Measurements from ENCODE around the gene ISG20L2.

Gene ISG20L2

GRCh38 chr1:156754219-156754618, 25.7 kb upstream of the ISG20L2 start:
- no peak for DNase-seq (ENCODE audit: low read depth in 3 of 3, low spot score in 1 of 3)

- no peak for DNase-seq (ENCODE audit: low read depth in 3 of 3, low spot score in 1 of 3)
Measured at GRCh38 chr1:156752843-156753482, 24.4 kb upstream of the ISG20L2 start.

- peak; percentile 93 to 95 (median 94) for DNase-seq (ENCODE audit: low read depth in 3 of 3, low spot score in 1 of 3)
Measured at GRCh38 chr1:156751757-156752481, 23.4 kb upstream of the ISG20L2 start.

GRCh38 chr1:156751451-156751756, 22.8 kb upstream of the ISG20L2 start, which contains the start of gene HDGF:
Gene HDGF (minus strand): TSS chr1:156751675. CDS start chr1:156751429, 246 bp downstream.
- DNase-seq (ENCODE audit: low read depth in 3 of 3, low spot score in 1 of 3) = no peak

- no peak for DNase-seq (ENCODE audit: low read depth in 3 of 3, low spot score in 1 of 3)
Measured at GRCh38 chr1:156750711-156751450, 22.3 kb upstream of the ISG20L2 start.

GRCh38 chr1:156750191-156750672, 21.7 kb upstream of the ISG20L2 start:
- DNase-seq (ENCODE audit: low read depth in 3 of 3, low spot score in 1 of 3) = no peak

- DNase-seq (ENCODE audit: low read depth in 3 of 3, low spot score in 1 of 3) = no peak
Measured at GRCh38 chr1:156749419-156750118, 21.0 kb upstream of the ISG20L2 start.

GRCh38 chr1:156748670-156749418, 20.3 kb upstream of the ISG20L2 start:
- DNase-seq (ENCODE audit: low read depth in 3 of 3, low spot score in 1 of 3) = no peak

GRCh38 chr1:156747742-156748669, 19.4 kb upstream of the ISG20L2 start:
- DNase-seq (ENCODE audit: low read depth in 3 of 3, low spot score in 1 of 3) = no peak

- DNase-seq (ENCODE audit: low read depth in 3 of 3, low spot score in 1 of 3) = no peak
Measured at GRCh38 chr1:156746728-156747631, 18.4 kb upstream of the ISG20L2 start.

GRCh38 chr1:156746406-156746727, 17.8 kb upstream of the ISG20L2 start:
- no peak for DNase-seq (ENCODE audit: low read depth in 3 of 3, low spot score in 1 of 3)

- no peak for DNase-seq (ENCODE audit: low read depth in 3 of 3, low spot score in 1 of 3)
Measured at GRCh38 chr1:156745881-156746280, 17.3 kb upstream of the ISG20L2 start.

GRCh38 chr1:156744786-156745419, 16.3 kb upstream of the ISG20L2 start:
- no peak for DNase-seq (ENCODE audit: low read depth in 3 of 3, low spot score in 1 of 3)

GRCh38 chr1:156744344-156744743, 15.8 kb upstream of the ISG20L2 start:
- no peak for DNase-seq (ENCODE audit: low read depth in 3 of 3, low spot score in 1 of 3)

- no peak for DNase-seq (ENCODE audit: low read depth in 3 of 3, low spot score in 1 of 3)
Measured at GRCh38 chr1:156743367-156744302, 15.1 kb upstream of the ISG20L2 start.

GRCh38 chr1:156742801-156743200, 14.2 kb upstream of the ISG20L2 start:
- no peak for DNase-seq (ENCODE audit: low read depth in 3 of 3, low spot score in 1 of 3)

- DNase-seq (ENCODE audit: low read depth in 3 of 3, low spot score in 1 of 3) = no peak
Measured at GRCh38 chr1:156742017-156742416, 13.5 kb upstream of the ISG20L2 start.

Data from stimulated activated CD4-positive, alpha-beta T cell treated with anti-CD3 and anti-CD28 coated beads, TNF-alpha, amount 100 ng/mL, for 1 hour (primary cell).